COR-L47 (cell line): ENCODE measurements around the gene PUM1.
"Not testable (repeated sequence)": the region's sequence is repeated elsewhere in the genome, so short reads cannot be mapped to it uniquely, and the experiment has no call there.

Experiments used
- DNase-seq: peaks from one replicate; lab custom pipeline; 2025; lab: John Stamatoyannopoulos, UW

The PUM1 gene

DNA sequence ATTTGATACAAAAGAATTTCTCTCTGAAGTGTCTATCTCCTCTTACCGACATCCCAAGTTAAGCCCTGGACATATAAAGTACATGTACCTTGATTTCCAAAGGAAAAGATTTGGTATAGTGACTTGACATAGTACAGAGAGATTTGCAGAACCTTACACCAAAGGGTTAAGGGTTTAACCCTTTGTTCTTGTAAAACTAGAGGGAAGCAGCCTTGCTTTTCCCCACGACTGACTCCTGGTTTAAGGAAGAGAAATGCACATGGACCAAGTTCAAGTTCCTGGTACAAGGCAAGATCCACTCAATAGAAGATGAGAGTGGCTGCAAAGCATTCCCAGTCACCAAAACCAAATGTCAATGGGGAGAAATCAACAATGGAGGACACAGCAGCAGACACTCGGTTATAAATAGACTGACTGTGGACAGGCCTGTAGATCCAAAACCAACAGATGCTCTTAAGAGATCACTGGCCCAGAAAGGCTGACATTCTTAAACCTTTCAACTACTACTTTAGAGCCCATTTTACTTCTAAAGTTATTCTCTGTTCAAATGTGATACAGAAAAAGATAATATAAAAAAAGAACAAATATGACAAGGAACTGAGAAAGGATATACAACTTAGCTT is 69.4 kb downstream of the PUM1 start:
- no peak for DNase-seq

DNA sequence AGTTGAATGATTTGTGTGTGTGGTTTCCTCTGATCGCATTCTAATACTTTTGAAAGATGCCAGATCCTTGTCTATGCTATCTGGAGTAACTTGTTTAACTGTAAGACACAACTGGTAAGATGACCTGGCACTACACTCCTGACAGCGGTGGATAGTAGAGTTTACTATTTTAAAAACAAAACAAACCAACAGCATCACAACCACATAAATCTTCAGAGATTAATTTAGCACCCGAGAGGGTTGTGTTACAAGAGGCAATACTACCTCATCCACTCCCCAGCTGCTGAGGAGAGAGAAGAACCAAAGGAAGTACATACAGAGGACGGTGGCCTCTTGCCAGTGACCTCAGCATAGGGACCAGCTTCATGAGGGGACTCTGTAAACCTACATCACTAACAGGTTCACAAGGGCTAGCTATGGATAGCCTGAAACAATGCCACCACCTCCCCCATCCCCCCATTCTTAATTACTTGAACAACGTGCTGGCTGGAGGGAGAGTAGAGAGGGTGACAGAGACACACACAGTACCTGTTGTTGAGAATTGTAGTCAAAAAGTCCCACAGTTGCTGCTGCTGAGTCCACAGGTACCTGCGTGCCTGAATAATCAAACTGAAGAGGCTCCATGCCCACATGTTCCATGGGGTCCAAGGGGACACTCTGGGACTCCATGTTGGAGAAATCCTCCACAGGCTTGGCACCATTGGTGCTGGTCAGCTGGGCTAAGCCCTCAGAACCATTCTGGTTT is 73.5 kb downstream of the PUM1 start:
- no peak for DNase-seq

DNA sequence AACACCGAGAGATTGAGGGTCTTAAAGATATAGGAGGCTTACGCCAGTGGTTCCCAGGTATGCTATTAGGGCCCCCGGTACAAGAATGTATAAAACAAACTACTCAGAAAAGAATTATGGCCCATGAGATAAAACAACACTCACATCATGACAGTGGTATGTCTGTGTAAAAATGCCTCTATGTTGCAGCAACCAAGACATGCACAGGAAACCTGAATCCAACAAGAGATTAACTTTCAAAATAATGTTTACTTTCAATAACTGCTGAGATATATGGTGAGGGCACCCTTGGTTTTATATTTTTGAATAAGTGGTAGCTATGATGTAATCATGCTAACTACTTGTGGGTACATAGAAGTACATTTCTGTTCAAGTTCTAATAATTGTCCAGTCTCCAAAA is 74.9 kb downstream of the PUM1 start:
- DNase-seq: no peak

GRCh38 chr1:30988045-30988444 is 77.5 kb downstream of the PUM1 start:
- no peak for DNase-seq

- DNase-seq: no peak
Measured at GRCh38 chr1:30986755-30987154, 78.8 kb downstream of the PUM1 start.

- no peak for DNase-seq
Measured at GRCh38 chr1:30984991-30985503, 80.5 kb downstream of the PUM1 start.

DNA sequence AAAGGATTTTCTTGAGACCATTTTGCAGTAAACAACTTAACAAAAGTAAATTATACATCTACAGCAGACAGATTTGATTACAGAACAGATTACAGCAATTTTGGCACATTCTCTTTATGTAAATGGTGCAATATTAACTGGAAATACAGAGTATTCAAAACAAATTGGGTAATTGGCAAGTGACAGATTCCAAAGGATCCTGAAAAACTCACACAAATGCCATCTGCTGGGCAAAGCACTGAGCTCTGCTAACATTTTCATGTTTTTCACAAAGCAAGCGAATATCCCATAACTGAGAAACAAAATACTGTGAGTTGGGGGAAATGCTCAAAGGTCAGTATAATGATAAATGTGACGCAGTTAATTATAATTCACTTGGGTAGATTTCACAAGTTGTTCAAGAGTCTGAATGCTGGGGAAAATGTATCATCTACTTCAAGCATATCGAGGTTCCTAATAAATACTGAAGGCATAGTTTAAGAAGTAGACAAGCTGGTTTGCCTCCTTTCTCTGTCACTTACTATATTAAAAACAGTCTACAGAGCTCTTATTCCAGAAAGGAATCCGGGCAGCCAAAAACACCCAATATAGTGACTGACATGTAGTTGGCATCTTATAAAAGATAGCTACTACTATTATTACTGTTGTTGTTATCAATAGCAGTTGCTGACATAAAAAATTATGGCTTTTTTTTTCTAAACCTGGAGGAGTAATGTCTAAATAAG is 81.2 kb downstream of the PUM1 start:
- no peak for DNase-seq

DNA sequence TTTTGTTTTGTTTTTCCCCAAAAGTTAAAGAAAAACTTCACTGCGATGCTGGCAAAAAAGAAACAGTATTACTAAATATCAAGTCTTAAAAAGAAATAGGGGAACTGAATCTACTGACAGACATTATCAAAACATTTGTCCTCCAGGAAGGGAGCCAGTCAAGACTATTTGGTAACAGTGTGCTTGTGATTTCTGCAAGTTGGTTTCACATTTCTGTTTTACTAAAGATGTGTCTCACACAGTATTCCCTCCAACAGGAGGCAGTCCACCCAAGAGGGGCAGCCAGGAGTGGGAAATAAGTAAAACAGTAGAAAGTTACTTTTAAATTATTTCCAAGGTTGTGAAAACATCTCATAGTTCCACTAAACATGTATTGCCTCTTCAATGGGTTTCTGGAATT is 82.6 kb downstream of the PUM1 start:
- DNase-seq: no peak

DNA sequence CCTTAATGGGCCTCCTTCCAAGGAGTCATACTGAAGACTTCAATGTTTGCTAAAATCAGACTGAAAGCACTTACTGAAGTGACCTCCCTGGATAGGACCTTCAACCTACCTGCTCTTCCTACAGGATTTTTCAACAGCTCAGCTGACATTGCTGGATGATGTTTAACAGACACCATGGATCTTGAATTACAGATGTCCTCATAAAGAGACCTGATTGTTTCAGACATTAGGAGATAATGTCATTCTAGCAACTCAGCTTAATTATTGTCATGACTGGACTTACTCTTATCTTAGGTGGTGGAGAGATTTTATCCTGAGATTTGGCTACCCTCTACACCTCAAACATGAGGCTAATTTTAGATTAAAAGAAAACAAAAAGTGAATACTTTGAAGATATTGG is 83.1 kb downstream of the PUM1 start:
- DNase-seq: no peak

DNA sequence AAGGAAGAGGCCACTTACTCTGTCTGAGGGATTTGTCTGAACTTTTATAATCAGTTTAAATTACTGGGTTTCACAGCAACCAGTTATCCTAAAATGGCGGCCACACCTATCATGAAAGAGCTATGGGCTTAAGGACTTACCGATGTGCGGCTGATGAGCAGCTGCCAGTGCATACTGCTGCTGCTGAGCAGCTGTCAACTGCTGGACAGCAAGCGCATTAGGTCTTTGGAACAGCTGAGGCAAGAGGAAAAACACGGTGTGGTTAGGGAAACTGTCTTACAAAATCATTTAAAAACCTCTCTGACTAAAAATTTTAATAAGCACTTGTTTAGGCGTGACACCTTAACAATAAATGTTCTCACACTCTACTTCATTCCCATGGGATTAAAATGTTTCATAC is 84.3 kb downstream of the PUM1 start:
- DNase-seq: no peak

DNA sequence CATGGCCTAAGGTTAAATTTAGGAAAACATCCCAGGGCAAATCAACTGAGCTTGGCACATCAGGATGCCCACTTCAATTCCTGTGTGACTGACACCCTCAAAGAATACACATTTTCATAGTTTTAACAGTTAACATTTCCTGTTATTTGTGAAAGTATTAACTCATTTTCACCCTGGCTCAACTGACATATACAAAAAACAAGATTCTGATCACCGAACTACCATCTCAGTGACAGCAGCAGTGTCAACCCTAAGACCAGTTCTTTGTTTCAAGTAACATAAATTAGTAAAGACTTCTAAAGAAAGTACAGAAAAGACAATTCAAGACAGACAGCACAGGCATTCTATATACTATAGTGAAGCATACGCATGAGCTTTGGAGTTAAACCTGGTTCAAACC is 88.0 kb downstream of the PUM1 start:
- no peak for DNase-seq

GRCh38 chr1:30977105-30977504 is 88.4 kb downstream of the PUM1 start:
- DNase-seq: no peak

DNA sequence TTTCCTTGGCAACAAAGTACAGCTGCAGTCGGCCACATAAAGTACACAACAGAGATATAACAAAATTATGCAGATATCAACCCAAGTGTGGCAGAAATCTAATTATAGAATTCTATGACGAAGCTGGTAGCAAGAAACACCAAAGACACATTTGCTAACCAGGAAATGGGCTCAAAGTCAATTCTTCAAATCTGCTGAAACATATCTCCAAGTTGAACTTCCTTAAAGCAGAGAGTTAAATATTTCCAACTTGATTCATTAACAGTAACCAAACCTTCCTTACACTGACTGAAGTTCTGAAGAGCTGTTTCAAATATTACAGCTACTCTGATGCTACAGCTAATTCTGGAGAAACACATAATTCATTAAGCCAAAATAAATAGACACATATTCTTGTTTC is 89.4 kb downstream of the PUM1 start:
- DNase-seq: no peak

DNA sequence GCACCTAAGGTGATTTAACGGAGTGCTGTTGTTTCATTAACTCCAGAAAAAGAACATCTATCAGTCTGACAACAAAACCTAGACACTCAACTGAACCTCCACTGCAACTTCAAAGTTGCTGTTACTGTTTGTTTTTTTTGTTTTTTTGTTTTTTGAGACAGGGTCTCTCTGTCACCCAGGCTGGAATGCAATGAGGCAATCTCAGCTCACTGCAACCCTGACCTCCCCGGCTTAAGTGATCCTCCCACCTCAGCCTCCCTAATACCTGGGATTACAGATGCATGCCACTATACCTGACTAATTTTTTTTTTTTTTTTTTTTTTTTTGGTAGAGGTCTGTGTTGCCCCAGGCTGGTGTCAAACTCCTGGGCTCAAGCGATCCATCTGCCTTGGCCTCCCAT is 90.3 kb downstream of the PUM1 start:
- no peak for DNase-seq

- DNase-seq: no peak
Measured at GRCh38 chr1:30974536-30974935, 91.0 kb downstream of the PUM1 start.

GRCh38 chr1:30972349-30972748 is 93.2 kb downstream of the PUM1 start:
- not testable (repeated sequence) for DNase-seq

DNA sequence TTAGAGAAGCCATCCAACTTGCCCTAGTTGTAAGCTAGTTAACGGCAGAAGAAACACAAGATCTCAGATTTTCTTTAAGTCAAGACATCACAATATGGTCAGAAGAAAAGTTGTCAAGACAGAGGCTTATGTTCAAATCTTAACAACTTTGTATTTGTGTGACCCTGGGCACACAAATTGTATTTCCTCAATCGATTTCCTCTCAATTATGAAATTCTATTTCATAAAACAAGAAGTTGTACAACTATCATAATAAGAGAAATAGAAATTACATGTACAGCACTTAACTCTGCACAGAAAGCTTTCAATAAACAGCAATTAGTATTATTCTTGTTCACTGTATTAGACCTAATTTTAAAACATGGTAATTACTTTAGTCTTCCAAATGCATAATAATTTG is 94.0 kb downstream of the PUM1 start:
- DNase-seq: no peak

- DNase-seq: no peak
Measured at GRCh38 chr1:30969903-30970302, 95.6 kb downstream of the PUM1 start.

- DNase-seq: peak; percentile 51
Measured at GRCh38 chr1:30968220-30968971, 97.1 kb downstream of the PUM1 start.

DNA sequence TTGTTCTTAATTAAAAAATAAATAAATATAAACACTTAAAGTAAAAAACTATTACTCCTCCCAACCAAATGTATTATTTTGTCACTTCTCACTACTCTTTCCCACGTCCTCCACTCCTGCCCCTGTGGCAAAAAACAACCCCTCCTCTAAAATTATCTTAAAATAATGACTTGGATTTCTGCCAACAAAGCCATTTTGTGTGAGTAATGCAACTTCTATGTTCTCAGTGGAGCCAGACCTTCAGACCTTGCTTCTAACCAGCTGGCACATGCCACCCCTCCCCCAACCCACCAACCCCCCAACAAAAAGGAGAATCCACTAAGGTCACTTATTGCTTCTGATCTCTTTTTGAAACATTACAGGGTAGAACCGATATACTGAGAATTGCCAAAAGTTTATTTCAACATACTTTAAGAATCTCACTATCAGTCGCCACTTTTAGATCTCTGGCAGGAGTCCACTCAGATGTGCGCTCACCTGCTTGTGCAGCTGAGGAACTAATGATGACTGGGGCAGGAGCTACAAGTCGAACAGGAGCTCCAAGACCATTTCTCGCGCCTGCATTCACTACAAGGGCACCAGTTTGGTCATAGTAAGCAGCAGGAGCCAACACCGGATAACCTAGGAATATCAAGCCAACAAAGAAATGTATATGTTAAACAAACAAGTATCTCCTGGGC is 98.7 kb downstream of the PUM1 start:
- peak; percentile 94 for DNase-seq

DNA sequence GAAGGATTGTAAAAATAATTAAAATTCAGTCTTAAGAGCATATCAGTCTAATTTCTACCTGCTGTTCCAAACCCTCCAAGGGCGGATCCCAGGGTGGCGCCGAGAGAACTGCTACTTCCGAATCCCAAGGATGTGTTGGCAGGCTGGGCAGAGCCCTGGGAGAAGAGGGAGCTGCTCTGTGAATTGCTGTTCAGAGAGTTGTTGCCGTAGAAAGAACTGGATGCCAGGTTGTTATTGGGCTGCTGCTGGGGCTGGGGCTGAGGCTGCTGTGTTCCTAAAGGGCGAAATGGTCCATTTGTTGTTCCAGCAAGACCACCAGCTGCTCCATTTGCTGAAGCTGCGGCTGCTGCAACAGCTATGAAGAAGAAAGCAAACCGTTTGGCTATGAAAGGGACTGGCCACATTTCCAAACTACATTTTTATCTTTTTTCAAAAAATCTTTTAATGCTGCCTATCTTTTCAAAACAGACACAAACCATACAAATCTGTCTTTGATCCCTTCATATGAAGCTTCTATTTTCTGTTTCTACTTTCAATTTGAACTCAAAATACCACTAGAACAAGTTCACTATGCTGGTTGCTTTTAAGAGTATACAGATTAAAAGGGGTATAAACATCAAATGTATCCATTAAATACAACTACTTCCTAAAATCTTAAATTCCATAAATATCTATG is 99.5 kb downstream of the PUM1 start:
- DNase-seq: no peak
